ENCODE results near the gene VASH2.

GRCh38 chr1:212902054-212902453 lies 48.3 kb upstream of the VASH2 start:
- TF ChIP-seq EZH2 (IDR thresholded peaks at IDR 0.05; ENCODE audit: insufficient read depth, poor library complexity, severe bottlenecking) (no peak), EZH2phosphoT487 (IDR thresholded peaks at IDR 0.05; ENCODE audit: insufficient read depth, low read depth) (no peak)

Measured in GM23248 (cell line).